DLD1 (cell line): Measurements from ENCODE around the gene EZR.

Experiments used
- in situ Hi-C: cut with HindIII; loops from 2 replicates; pipeline ENCODE4 v1.10.0; 2017; ENCODE audit warnings: low sequenced_read_pairs

EZR gene

GRCh38 chr6:158819977-158820622, 932 bp upstream of the EZR start:
- in situ Hi-C loops: no loop called here

- in situ Hi-C loops: no loop called here
Observed at GRCh38 chr6:158818581-158819212, 471 bp downstream of the EZR start.

- in situ Hi-C loops: no loop called here
Observed at GRCh38 chr6:158817728-158818580, 1.2 kb downstream of the EZR start.

- in situ Hi-C loops: no loop called here
Observed at GRCh38 chr6:158816803-158817727, 2.1 kb downstream of the EZR start.

GRCh38 chr6:158816329-158816728, 2.8 kb downstream of the EZR start:
- in situ Hi-C loops: no loop called here

- in situ Hi-C loops: no loop called here
Observed at GRCh38 chr6:158815907-158816306, 3.3 kb downstream of the EZR start.

- in situ Hi-C loops: no loop called here
Observed at GRCh38 chr6:158815379-158815724, 3.8 kb downstream of the EZR start.

GRCh38 chr6:158813032-158813431, 6.1 kb downstream of the EZR start:
- in situ Hi-C loops: no loop called here

- in situ Hi-C loops: no loop called here
Observed at GRCh38 chr6:158812611-158813010, 6.6 kb downstream of the EZR start.

GRCh38 chr6:158810155-158811095, 8.7 kb downstream of the EZR start:
- in situ Hi-C loops: no loop called here

- in situ Hi-C loops: loop anchor here (10.0 kb wide), 1 partner anchor 166 kb away; no protein-coding TSS in a partner anchor
Observed at GRCh38 chr6:158808941-158809678, 10.1 kb downstream of the EZR start.

GRCh38 chr6:158808442-158808833, 10.7 kb downstream of the EZR start:
- in situ Hi-C loops: loop anchor here (10.0 kb wide), 1 partner anchor 166 kb away; no protein-coding TSS in a partner anchor

GRCh38 chr6:158807515-158808441, 11.4 kb downstream of the EZR start:
- in situ Hi-C loops: loop anchor here (10.0 kb wide), 1 partner anchor 167 kb away; no protein-coding TSS in a partner anchor

GRCh38 chr6:158805698-158806377, 13.3 kb downstream of the EZR start:
- in situ Hi-C loops: loop anchor here (10.0 kb wide), 1 partner anchor 169 kb away; no protein-coding TSS in a partner anchor

- in situ Hi-C loops: loop anchor here (10.0 kb wide), 1 partner anchor 171 kb away; no protein-coding TSS in a partner anchor
Observed at GRCh38 chr6:158804207-158804606, 15.0 kb downstream of the EZR start.

- in situ Hi-C loops: loop anchor here (10.0 kb wide), 1 partner anchor 171 kb away; no protein-coding TSS in a partner anchor
Observed at GRCh38 chr6:158803733-158804143, 15.4 kb downstream of the EZR start.
